CD4-positive, alpha-beta T cell (primary cell): ENCODE measurements around the gene MLLT3. TPM values are rescaled to one million over a fixed set of nuclear protein-coding genes. Genes with fewer than 3 reads are reported as not detected.

Source experiments
- ATAC-seq: fragments of 200-7000 bp; cut with Tn5 transposase; one replicate; pipeline ENCODE4 v1.10.0; 2022; ENCODE audit warnings: mild to moderate bottlenecking; ENCODE audit not compliant: poor library complexity
- CTCF ChIA-PET: fragments of 350-600 bp; sonication (Branson Sonifier 250); formaldehyde crosslinking; loops from one replicate; lab custom pipeline; 2021; ENCODE audit warnings: antibody characterized with exemption, inconsistent platforms; lab: Charles Lee
- POLR2A ChIA-PET: fragments of 350-600 bp; sonication (Branson Sonifier 250); formaldehyde crosslinking; loops from one replicate; lab custom pipeline; 2021; ENCODE audit warnings: antibody characterized with exemption, inconsistent platforms; lab: Charles Lee
- DNase-seq, 14 experiments: peaks; one replicate each; pipeline ENCODE4 v3.0.0-alpha.2; 2013 to 2020; ENCODE audit warnings: mixed read lengths in 2 of 14
- H3K27ac ChIP-seq, 2 donors: one replicate each; pipeline versions ENCODE4 v1.5.1 to v1.7.0; 2013; ENCODE audit warnings: low read length in 2 of 2, low read depth in 1 of 2, mild to moderate bottlenecking in 1 of 2
- H3K27me3 ChIP-seq, 2 experiments: 1 replicate in 1 of 2; 2 replicates in 1 of 2; pipeline versions ENCODE4 v1.6.1 to v1.7.0; 2013; ENCODE audit warnings: low read length in 2 of 2, control low read depth in 1 of 2, mild to moderate bottlenecking in 1 of 2, moderate library complexity in 1 of 2; ENCODE audit not compliant: insufficient read depth in 2 of 2, control insufficient read depth in 1 of 2
- H3K36me3 ChIP-seq: one replicate; pipeline ENCODE4 v1.6.1; 2013; ENCODE audit warnings: low read length, control low read depth; ENCODE audit not compliant: insufficient read depth
- H3K4me1 ChIP-seq: one replicate; pipeline ENCODE4 v1.6.1; 2013; ENCODE audit warnings: low read length, control low read depth; ENCODE audit not compliant: insufficient read depth
- H3K4me3 ChIP-seq: one replicate; pipeline ENCODE4 v1.5.1; 2013; ENCODE audit warnings: mild to moderate bottlenecking, low read length, moderate library complexity
- H3K9me3 ChIP-seq, 2 experiments: 1 replicate in 1 of 2; 2 replicates in 1 of 2; pipeline versions ENCODE4 v1.6.1 to v1.7.0; 2013; ENCODE audit warnings: low read length in 2 of 2, mild to moderate bottlenecking in 2 of 2, control low read depth in 1 of 2, moderate library complexity in 1 of 2; ENCODE audit not compliant: control insufficient read depth in 1 of 2, insufficient read depth in 1 of 2
- H3K27ac Mint-ChIP-seq: one replicate; pipeline ENCODE4 v1.8.0; 2020; ENCODE audit warnings: mixed read lengths
- H3K27me3 Mint-ChIP-seq: one replicate; pipeline ENCODE4 v1.8.0; 2021; ENCODE audit warnings: mixed read lengths
- H3K36me3 Mint-ChIP-seq: one replicate; pipeline ENCODE4 v1.8.0; 2021; ENCODE audit warnings: low read depth, mixed read lengths
- H3K4me1 Mint-ChIP-seq: one replicate; pipeline ENCODE4 v1.8.0; 2021; ENCODE audit warnings: low read depth, mixed read lengths
- H3K4me3 Mint-ChIP-seq: one replicate; pipeline ENCODE4 v1.8.0; 2020; ENCODE audit warnings: mild to moderate bottlenecking, mixed read lengths
- H3K9me3 Mint-ChIP-seq: one replicate; pipeline ENCODE4 v1.8.0; 2020; ENCODE audit warnings: mixed read lengths
- intact Hi-C, 2 experiments: fragments of 100-400 bp; cut with DNase I in 1 of 2; cut with micrococcal nuclease in 1 of 2; formaldehyde crosslinking; loops; one replicate each; pipeline versions ENCODE4 v1.15.1 to v1.9.0; 2023 to 2025; cut with DNase I, micrococcal nuclease
- total RNA-seq, 174 experiments: library from RNA in 2 of 174; stranded (reverse) in 2 of 174; gene quantifications; one replicate each; pipeline ENCODE4 v1.2.3 and lab custom pipeline; 2021 to 2026
- TF ChIP-seq, protein P1 (sequence below): fragments of 200-600 bp; IDR thresholded peaks from one replicate; pipeline ENCODE4 v1.8.0; 2022; ENCODE audit warnings: antibody characterized with exemption, mild to moderate bottlenecking

The MLLT3 gene
- total RNA-seq, 2 experiments from 2014 or later: 59.2 to 60.6 TPM

DNA sequence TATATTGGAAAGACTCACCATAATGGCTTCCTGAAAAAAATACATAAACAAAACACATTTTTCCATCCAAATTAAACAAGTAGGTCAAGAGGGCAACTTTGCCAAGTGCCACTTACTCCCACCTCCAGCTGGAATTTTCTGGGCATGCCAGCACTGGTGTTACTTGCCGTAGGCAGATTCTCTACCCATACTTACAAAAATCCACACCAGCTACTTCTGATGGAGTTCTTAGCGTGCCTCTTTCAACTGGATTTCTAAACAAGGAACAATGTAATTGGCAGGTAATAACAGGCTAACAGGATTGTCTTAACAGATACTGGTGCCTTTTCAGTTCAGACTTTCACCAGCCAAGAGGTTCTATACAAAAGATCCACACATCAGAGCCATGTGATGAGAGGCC is 301.4 kb downstream of the MLLT3 start:
- ChIA-PET CTCF (no interaction called here), POLR2A (interaction anchor here (1.3 to 2.8 kb wide), 6 partner anchors 13 to 301 kb away, joined by 4 to 21 read pairs (median 12); partner anchors contain the start of gene MLLT3)
- Histone ChIP-seq H3K4me1 (peaks cover 78% of the 10 kb centered on the region), H3K27me3 (no peaks in the 10 kb centered on the region), H3K27ac (no peak overlapping the region), H3K4me3 (no peak overlapping the region), H3K36me3 (no peaks in the 10 kb centered on the region), H3K9me3 (no peaks in the 10 kb centered on the region)
- TF ChIP-seq, protein P1, sequence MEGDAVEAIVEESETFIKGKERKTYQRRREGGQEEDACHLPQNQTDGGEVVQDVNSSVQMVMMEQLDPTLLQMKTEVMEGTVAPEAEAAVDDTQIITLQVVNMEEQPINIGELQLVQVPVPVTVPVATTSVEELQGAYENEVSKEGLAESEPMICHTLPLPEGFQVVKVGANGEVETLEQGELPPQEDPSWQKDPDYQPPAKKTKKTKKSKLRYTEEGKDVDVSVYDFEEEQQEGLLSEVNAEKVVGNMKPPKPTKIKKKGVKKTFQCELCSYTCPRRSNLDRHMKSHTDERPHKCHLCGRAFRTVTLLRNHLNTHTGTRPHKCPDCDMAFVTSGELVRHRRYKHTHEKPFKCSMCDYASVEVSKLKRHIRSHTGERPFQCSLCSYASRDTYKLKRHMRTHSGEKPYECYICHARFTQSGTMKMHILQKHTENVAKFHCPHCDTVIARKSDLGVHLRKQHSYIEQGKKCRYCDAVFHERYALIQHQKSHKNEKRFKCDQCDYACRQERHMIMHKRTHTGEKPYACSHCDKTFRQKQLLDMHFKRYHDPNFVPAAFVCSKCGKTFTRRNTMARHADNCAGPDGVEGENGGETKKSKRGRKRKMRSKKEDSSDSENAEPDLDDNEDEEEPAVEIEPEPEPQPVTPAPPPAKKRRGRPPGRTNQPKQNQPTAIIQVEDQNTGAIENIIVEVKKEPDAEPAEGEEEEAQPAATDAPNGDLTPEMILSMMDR: no peak
- no peak for ATAC-seq
- H3K9me3 Mint-ChIP-seq: peaks cover 3% of the 10 kb centered on the region
- no peaks in the 10 kb centered on the region for H3K27me3 Mint-ChIP-seq
- peaks cover 4% of the 10 kb centered on the region for H3K36me3 Mint-ChIP-seq
- peak overlapping the region; percentile 89 for H3K27ac Mint-ChIP-seq
- peaks cover 82% of the 10 kb centered on the region for H3K4me1 Mint-ChIP-seq
- DNase-seq: no peak
- no peak overlapping the region for H3K4me3 Mint-ChIP-seq
- intact Hi-C loops: loop anchor here in 1 of 2 experiments (10.0 kb wide), 1 partner anchor 1086 kb away; the partner anchor contains the start of gene DENND4C

DNA sequence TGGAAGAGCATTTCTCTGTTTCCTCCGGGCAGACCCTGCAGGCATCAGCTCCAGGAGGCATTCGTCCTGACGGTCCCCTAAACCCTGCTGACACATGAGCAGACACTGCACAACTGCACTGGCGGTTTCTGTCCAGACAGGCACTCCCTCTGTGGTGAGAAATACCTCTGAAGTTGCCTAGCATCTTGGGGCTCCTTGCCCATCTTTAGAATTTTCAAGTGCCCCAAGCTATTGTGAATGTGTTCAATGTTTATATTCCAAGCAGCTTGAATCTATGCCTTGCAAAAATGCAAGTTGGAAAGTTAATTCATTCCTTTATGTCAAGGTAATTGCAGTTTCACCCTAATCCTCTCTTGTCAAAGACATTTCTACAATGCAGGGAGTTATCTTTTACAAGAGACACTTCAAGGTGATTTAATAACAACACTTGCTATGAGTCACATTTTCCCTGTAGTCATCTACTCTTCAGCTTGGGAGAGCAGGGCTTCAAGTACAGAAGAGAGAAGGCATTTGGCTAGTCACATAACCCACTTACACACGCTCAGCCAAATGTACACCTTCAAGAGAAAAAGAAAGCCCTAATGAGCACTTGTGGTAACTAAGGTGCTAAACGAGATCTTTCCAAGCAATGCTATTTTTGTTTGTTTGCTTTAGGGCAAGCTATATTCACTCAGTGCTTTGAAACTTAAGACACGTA is 302.5 kb downstream of the MLLT3 start:
- H3K4me3 Mint-ChIP-seq: no peak overlapping the region
- peaks cover 4% of the 10 kb centered on the region for H3K36me3 Mint-ChIP-seq
- ChIA-PET POLR2A (interaction anchor here (2.8 kb wide), 1 partner anchor 302 kb away, joined by 19 read pairs; the partner anchor contains the start of gene MLLT3), CTCF (no interaction called here)
- Histone ChIP-seq H3K4me1 (peaks cover 88% of the 10 kb centered on the region), H3K36me3 (no peaks in the 10 kb centered on the region), H3K4me3 (no peak overlapping the region), H3K27me3 (no peaks in the 10 kb centered on the region), H3K27ac (no peak overlapping the region), H3K9me3 (no peaks in the 10 kb centered on the region)
- ATAC-seq: no peak
- DNase-seq: peak in 6 of 14 experiments; percentile 7 to 40 (median 18)
- H3K9me3 Mint-ChIP-seq: peaks cover 3% of the 10 kb centered on the region
- intact Hi-C loops: loop anchor here in 1 of 2 experiments (10.0 kb wide), 1 partner anchor 1085 kb away; the partner anchor contains the start of gene DENND4C
- H3K4me1 Mint-ChIP-seq: peaks cover 88% of the 10 kb centered on the region
- TF ChIP-seq, protein P1: no peak
- H3K27ac Mint-ChIP-seq: peak overlapping the region; percentile 89
- no peaks in the 10 kb centered on the region for H3K27me3 Mint-ChIP-seq

DNA sequence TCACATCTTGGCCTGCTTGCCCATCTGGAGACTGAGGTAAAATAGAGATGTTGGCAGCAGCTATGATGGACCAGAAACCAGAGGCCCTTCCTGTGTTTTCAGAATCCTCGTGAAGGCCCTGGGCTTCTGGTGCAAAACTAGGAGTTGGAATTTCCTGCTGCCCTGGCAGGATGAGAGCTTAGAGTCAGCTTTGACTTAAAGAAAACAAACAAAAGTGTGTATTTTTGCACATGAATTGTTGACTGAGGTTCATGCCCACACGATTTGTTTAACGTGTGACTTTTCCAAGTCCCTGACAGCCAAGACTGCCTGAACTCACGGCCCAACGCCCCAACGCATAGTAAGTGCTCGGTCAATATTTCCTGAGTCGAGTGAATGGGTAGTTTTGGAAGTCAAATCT is 303.1 kb downstream of the MLLT3 start:
- Histone ChIP-seq H3K27me3 (no peaks in the 10 kb centered on the region), H3K9me3 (no peaks in the 10 kb centered on the region), H3K27ac (no peak overlapping the region), H3K4me1 (peaks cover 88% of the 10 kb centered on the region), H3K36me3 (no peaks in the 10 kb centered on the region), H3K4me3 (no peak overlapping the region)
- Mint-ChIP-seq H3K4me3 (no peak overlapping the region), H3K4me1 (peaks cover 86% of the 10 kb centered on the region), H3K36me3 (peaks cover 4% of the 10 kb centered on the region), H3K9me3 (no peaks in the 10 kb centered on the region), H3K27ac (no peak overlapping the region), H3K27me3 (no peaks in the 10 kb centered on the region)
- ChIA-PET POLR2A (no interaction called here), CTCF (no interaction called here)
- DNase-seq (no peak), ATAC-seq (no peak)
- TF ChIP-seq, protein P1: no peak
- intact Hi-C loops: no loop called here
